NCI-H460 (cell line): Measurements from ENCODE around the gene HLA-DPA1. TPM values are rescaled to one million over a fixed set of nuclear protein-coding genes. Genes with fewer than 3 reads are reported as not detected.
"Not testable (repeated sequence)": the region's sequence is repeated elsewhere in the genome, so short reads cannot be mapped to it uniquely, and the experiment has no call there.

Experiments
- DNase-seq: peaks from one replicate; pipeline ENCODE4 v3.0.0-alpha.2; 2016; ENCODE audit warnings: low read depth; ENCODE audit errors: extremely low read depth
- total RNA-seq: library from RNA; depleted of rRNA; stranded (reverse); fragments of >200 nt; shearing (Covaris generic); gene quantifications from 2 replicates; pipeline ENCODE4 v1.2.3, GENCODE V29; 2014

Gene HLA-DPA1
- total RNA-seq, 1 experiment from 2014 or later: not detected

- DNase-seq: no peak
These were observed 6.4 kb downstream of the HLA-DPA1 start for GRCh38 chr6:33066917-33067521.

- DNase-seq: no peak
These were observed 8.1 kb downstream of the HLA-DPA1 start for GRCh38 chr6:33065312-33065711.

- no peak for DNase-seq
These were observed 8.7 kb downstream of the HLA-DPA1 start for GRCh38 chr6:33064723-33065122.

GRCh38 chr6:33063435-33063834 is 10.0 kb downstream of the HLA-DPA1 start:
- DNase-seq: not testable (repeated sequence)

- DNase-seq: no peak
These were observed 11.5 kb downstream of the HLA-DPA1 start for GRCh38 chr6:33061987-33062386.

- no peak for DNase-seq
These were observed 16.0 kb downstream of the HLA-DPA1 start for GRCh38 chr6:33057222-33058150.

GRCh38 chr6:33053230-33053629 is 20.2 kb downstream of the HLA-DPA1 start:
- no peak for DNase-seq

GRCh38 chr6:33052627-33053026 is 20.8 kb downstream of the HLA-DPA1 start:
- DNase-seq: no peak

GRCh38 chr6:33050014-33050810 is 23.2 kb downstream of the HLA-DPA1 start:
- DNase-seq: no peak

GRCh38 chr6:33049323-33050013 is 24.0 kb downstream of the HLA-DPA1 start:
- no peak for DNase-seq

GRCh38 chr6:33040157-33040556 is 33.3 kb downstream of the HLA-DPA1 start:
- DNase-seq: no peak

GRCh38 chr6:33036535-33036934 is 36.9 kb downstream of the HLA-DPA1 start:
- DNase-seq: no peak

GRCh38 chr6:33034554-33034953 is 38.9 kb downstream of the HLA-DPA1 start:
- no peak for DNase-seq

GRCh38 chr6:33030245-33030644 is 43.2 kb downstream of the HLA-DPA1 start:
- DNase-seq: no peak

- no peak for DNase-seq
These were observed 43.9 kb downstream of the HLA-DPA1 start for GRCh38 chr6:33029328-33030184.

- no peak for DNase-seq
These were observed 45.1 kb downstream of the HLA-DPA1 start for GRCh38 chr6:33028220-33028849.

- no peak for DNase-seq
These were observed 48.9 kb downstream of the HLA-DPA1 start for GRCh38 chr6:33024521-33024920.

GRCh38 chr6:33023536-33023935 is 49.9 kb downstream of the HLA-DPA1 start:
- DNase-seq: no peak

GRCh38 chr6:33021917-33022316 is 51.5 kb downstream of the HLA-DPA1 start:
- no peak for DNase-seq
